Esophagus squamous epithelium (tissue), 4 donors: ENCODE data around the gene SYNRG.

Experiments
- POLR2A ChIP-seq, 4 donors: fragments of 450-650 bp; IDR thresholded peaks; one replicate each; pipeline ENCODE4 v1.6.1; 2017; ENCODE audit warnings: antibody characterized with exemption in 4 of 4, mild to moderate bottlenecking in 4 of 4, moderate library complexity in 3 of 4
- TF ChIP-seq, protein P1 (sequence below), 6 experiments: fragments of 450-650 bp in 4 of 6; fragments of 200-600 bp in 2 of 6; sonication (generic) in 2 of 6; IDR thresholded peaks; one replicate each; pipeline ENCODE4 v1.5.1; 2016 to 2019; ENCODE audit warnings: antibody characterized with exemption in 6 of 6, mild to moderate bottlenecking in 4 of 6, moderate library complexity in 4 of 6

DNA sequence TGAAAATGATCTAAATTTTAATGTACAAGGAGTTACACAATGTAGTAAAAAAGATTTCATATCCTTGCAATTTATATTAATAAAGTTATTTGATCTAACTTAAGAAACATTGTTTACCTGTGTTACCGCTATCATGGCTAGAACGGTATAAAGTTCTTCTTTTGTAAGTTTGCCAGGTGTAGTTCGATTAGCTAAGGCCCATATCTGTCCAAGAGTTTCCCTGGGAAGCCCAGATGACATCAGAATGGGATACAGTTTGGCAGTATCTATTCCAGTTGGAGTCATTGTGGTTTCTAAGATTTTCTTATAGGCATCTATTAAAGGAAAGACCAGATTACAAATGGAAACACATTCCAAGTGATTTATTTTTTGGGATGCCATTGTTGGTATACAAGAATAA is 37.5 kb downstream of the SYNRG start:
- TF ChIP-seq, protein P1, sequence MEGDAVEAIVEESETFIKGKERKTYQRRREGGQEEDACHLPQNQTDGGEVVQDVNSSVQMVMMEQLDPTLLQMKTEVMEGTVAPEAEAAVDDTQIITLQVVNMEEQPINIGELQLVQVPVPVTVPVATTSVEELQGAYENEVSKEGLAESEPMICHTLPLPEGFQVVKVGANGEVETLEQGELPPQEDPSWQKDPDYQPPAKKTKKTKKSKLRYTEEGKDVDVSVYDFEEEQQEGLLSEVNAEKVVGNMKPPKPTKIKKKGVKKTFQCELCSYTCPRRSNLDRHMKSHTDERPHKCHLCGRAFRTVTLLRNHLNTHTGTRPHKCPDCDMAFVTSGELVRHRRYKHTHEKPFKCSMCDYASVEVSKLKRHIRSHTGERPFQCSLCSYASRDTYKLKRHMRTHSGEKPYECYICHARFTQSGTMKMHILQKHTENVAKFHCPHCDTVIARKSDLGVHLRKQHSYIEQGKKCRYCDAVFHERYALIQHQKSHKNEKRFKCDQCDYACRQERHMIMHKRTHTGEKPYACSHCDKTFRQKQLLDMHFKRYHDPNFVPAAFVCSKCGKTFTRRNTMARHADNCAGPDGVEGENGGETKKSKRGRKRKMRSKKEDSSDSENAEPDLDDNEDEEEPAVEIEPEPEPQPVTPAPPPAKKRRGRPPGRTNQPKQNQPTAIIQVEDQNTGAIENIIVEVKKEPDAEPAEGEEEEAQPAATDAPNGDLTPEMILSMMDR (IDR thresholded peaks at IDR 0.05): no peak
- TF ChIP-seq POLR2A (IDR thresholded peaks at IDR 0.05): no peak
